BE2C (cell line): ENCODE data around the gene ADAT1.

Experiments
- DNase-seq: peaks from one replicate; pipeline ENCODE4 v3.0.0-alpha.2; 2020
- H3K27me3 ChIP-seq: fragments of 250-450 bp; sonication (Bioruptor Pico); 2 replicates; pipeline ENCODE4 v1.5.1; 2020; ENCODE audit warnings: mild to moderate bottlenecking
- H3K36me3 ChIP-seq: fragments of 250-450 bp; sonication (Bioruptor Pico); 2 replicates; pipeline ENCODE4 v1.5.1; 2020; ENCODE audit warnings: mild to moderate bottlenecking
- H3K4me1 ChIP-seq: fragments of 250-450 bp; sonication (Bioruptor Pico); 2 replicates; pipeline ENCODE4 v1.5.1; 2020
- H3K4me3 ChIP-seq: 2 replicates; pipeline ENCODE4 v1.5.1; 2011; ENCODE audit warnings: low read depth, low read length
- H3K9me3 ChIP-seq: fragments of 250-450 bp; sonication (Bioruptor Pico); 2 replicates; pipeline ENCODE4 v1.5.1; 2020
- CTCF ChIP-seq: IDR thresholded peaks from 2 replicates; pipeline ENCODE4 v1.5.1; 2012; ENCODE audit warnings: mild to moderate bottlenecking, low read depth, low read length

The ADAT1 gene

GRCh38 chr16:75555707-75556430 lies 67.2 kb downstream of the ADAT1 start, which contains the start of gene TMEM231:
TMEM231 (minus strand) TSS chr16:75556252; CDS start chr16:75556209, 43 bp downstream.
- peak; percentile 98 for DNase-seq
- TF ChIP-seq CTCF, result 0 out of 2 replicates have a peak, but pooled peaks have one; percentile 3
- H3K9me3 ChIP-seq, result no peaks in the 10 kb centered on the region

GRCh38 chr16:75555213-75555706 lies 67.8 kb downstream of the ADAT1 start:
- TF ChIP-seq CTCF, result no peak
- H3K4me1 ChIP-seq, result no peaks in the 10 kb centered on the region
- peak; percentile 91 for DNase-seq
- H3K9me3 ChIP-seq, result no peaks in the 10 kb centered on the region
- peak overlapping the region; percentile 85 for H3K4me3 ChIP-seq
- no peaks in the 10 kb centered on the region for H3K36me3 ChIP-seq
- no peaks in the 10 kb centered on the region for H3K27me3 ChIP-seq

More at GRCh38 chr16:75555707-75556430, 67.2 kb downstream of the ADAT1 start, which contains the start of gene TMEM231:
- no peaks in the 10 kb centered on the region for H3K4me1 ChIP-seq
- no peaks in the 10 kb centered on the region for H3K36me3 ChIP-seq
- no peaks in the 10 kb centered on the region for H3K27me3 ChIP-seq
- H3K4me3 ChIP-seq, result peak within 1 kb of the TSS; percentile 85

GRCh38 chr16:75552951-75553350 lies 70.1 kb downstream of the ADAT1 start:
- Histone ChIP-seq H3K27me3 (no peaks in the 10 kb centered on the region), H3K36me3 (no peaks in the 10 kb centered on the region), H3K9me3 (no peaks in the 10 kb centered on the region), H3K4me1 (no peaks in the 10 kb centered on the region), H3K4me3 (no peak overlapping the region)
- no peak for DNase-seq
- TF ChIP-seq CTCF, result no peak

- no peaks in the 10 kb centered on the region for H3K27me3 ChIP-seq
- H3K4me1 ChIP-seq, result no peaks in the 10 kb centered on the region
- peak; percentile 35 for DNase-seq
- H3K36me3 ChIP-seq, result no peaks in the 10 kb centered on the region
- no peaks in the 10 kb centered on the region for H3K9me3 ChIP-seq
- peak; percentile 65 for TF ChIP-seq CTCF
- H3K4me3 ChIP-seq, result no peak overlapping the region
These were observed 72.8 kb downstream of the ADAT1 start for GRCh38 chr16:75550211-75550662.
